Endodermal cell (in vitro differentiated cells): ENCODE measurements around the gene CXXC5. TPM values are rescaled to one million over a fixed set of nuclear protein-coding genes. Genes with fewer than 3 reads are reported as not detected.

Experiments used
- DNase-seq: peaks from one replicate; pipeline ENCODE4 v3.0.0-alpha.2; 2017
- H3K27ac ChIP-seq: 2 replicates; pipeline ENCODE4 v1.5.1; 2013; ENCODE audit warnings: mild to moderate bottlenecking, low read depth, low read length, moderate library complexity
- H3K27me3 ChIP-seq: 2 replicates; pipeline ENCODE4 v1.6.1; 2013; ENCODE audit warnings: mild to moderate bottlenecking, low read length, moderate library complexity; ENCODE audit not compliant: insufficient read depth, control insufficient read depth, poor library complexity, severe bottlenecking
- H3K36me3 ChIP-seq: 2 replicates; pipeline ENCODE4 v1.7.0; 2013; ENCODE audit warnings: mild to moderate bottlenecking, low read length, moderate library complexity; ENCODE audit not compliant: control insufficient read depth, insufficient read depth
- H3K4me1 ChIP-seq: one replicate; pipeline ENCODE4 v1.7.0; 2013; ENCODE audit warnings: low read length; ENCODE audit not compliant: control insufficient read depth, insufficient read depth
- H3K4me3 ChIP-seq: 2 replicates; pipeline ENCODE4 v1.5.1; 2013; ENCODE audit warnings: mild to moderate bottlenecking, low read length, moderate library complexity
- H3K9ac ChIP-seq: 2 replicates; pipeline ENCODE4 v1.6.1; 2013; ENCODE audit warnings: mild to moderate bottlenecking, low read length, moderate library complexity; ENCODE audit not compliant: poor library complexity, severe bottlenecking; ENCODE audit errors: extremely low read depth
- H3K9me3 ChIP-seq: 2 replicates; pipeline ENCODE4 v1.6.1; 2013; ENCODE audit warnings: mild to moderate bottlenecking, low read length, moderate library complexity; ENCODE audit not compliant: control insufficient read depth
- H3K27ac Mint-ChIP-seq: 2 replicates; pipeline ENCODE4 v1.8.0; 2020; ENCODE audit warnings: mixed read lengths
- H3K27me3 Mint-ChIP-seq: 2 replicates; pipeline ENCODE4 v1.8.0; 2021; ENCODE audit warnings: mild to moderate bottlenecking, mixed read lengths; ENCODE audit not compliant: insufficient read depth
- H3K36me3 Mint-ChIP-seq: 2 replicates; pipeline ENCODE4 v1.8.0; 2020; ENCODE audit warnings: low read depth, mixed read lengths
- H3K4me1 Mint-ChIP-seq: 2 replicates; pipeline ENCODE4 v1.8.0; 2020; ENCODE audit warnings: mixed read lengths
- H3K4me3 Mint-ChIP-seq: 2 replicates; pipeline ENCODE4 v1.8.0; 2020; ENCODE audit warnings: mild to moderate bottlenecking, moderate library complexity, mixed read lengths
- H3K9me3 Mint-ChIP-seq: 2 replicates; pipeline ENCODE4 v1.8.0; 2020; ENCODE audit warnings: mild to moderate bottlenecking, mixed read lengths
- WGBS, 2 experiments: methylation state at CpG; one replicate each; pipeline versions ENCODE4 v1.1.5 to v1.1.7; 2013; ENCODE audit warnings: missing lambda C conversion rate in 2 of 2, mixed read lengths in 1 of 2; ENCODE audit not compliant: insufficient coverage in 1 of 2, insufficient read length in 1 of 2; 5-methylcytosine and 5-hydroxymethylcytosine counted together
- total RNA-seq, 2 donors: library from RNA; stranded (reverse); fragmentation: NEBNext Ultra II Directional in 1 of 2; extraction: Animal tissue kit (Norgen Biotek cat#: 25700) in 1 of 2; gene quantifications; 2 replicates in 1 of 2; 3 replicates in 1 of 2; pipeline ENCODE4 v1.2.1, GENCODE V29; 2021
- TF ChIP-seq, protein P1 (sequence below): fragments of 200-600 bp; sonication (generic); conservative IDR thresholded peaks from 2 replicates; pipeline ENCODE4 v1.5.0; 2021; ENCODE audit warnings: antibody characterized with exemption, mild to moderate bottlenecking

The CXXC5 gene
- total RNA-seq, 2 donors from 2014 or later: 50.5 to 67.9 TPM

DNA sequence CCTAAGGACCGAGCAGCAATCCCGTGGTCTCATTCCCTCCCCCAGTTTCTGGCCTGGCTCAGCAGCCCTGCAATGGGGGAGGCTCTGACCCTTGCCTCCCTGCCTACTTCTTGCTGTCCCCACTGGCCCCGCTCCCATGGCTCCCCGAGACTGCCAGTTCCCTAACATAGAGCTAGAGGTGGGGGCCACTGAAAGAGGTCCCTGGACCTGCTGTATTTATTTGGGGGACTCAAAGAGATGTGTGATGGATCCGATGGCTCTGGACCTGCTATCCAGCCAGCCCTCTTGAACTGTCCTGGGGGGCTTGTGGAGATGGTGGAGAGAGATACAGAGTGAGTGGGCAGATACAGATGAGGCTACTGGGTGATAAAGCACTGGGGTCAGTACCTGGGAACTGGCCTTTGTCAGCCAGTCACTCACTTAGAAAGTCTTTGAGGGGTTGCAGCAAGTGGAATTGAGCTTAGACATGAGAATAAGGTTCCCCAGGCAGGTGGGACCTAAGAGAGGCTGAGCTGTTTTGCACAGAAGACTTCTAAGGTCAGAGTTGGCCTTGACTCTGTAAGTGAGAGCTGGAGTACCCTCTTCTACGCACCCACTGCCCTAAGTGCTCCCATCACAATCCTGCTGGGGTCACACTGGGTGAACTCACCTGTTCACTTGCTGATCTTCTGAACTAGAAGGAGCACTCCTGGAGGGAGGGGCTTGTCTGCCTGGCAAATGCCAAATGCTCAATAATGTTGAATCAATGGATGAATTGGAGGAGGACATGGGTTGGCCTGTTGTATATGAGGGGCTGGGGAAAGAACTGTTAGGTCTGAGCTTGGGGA lies 42.9 kb downstream of the CXXC5 start:
- no peak overlapping the region for H3K4me3 ChIP-seq
- H3K27ac ChIP-seq: peak overlapping the region; percentile 81
- DNase-seq: no peak
- WGBS, 2 experiments: 85% methylated on average over 2 to 6 of the region's 6 CpGs
- peak overlapping the region; percentile 64 for H3K27ac Mint-ChIP-seq
- TF ChIP-seq, protein P1, sequence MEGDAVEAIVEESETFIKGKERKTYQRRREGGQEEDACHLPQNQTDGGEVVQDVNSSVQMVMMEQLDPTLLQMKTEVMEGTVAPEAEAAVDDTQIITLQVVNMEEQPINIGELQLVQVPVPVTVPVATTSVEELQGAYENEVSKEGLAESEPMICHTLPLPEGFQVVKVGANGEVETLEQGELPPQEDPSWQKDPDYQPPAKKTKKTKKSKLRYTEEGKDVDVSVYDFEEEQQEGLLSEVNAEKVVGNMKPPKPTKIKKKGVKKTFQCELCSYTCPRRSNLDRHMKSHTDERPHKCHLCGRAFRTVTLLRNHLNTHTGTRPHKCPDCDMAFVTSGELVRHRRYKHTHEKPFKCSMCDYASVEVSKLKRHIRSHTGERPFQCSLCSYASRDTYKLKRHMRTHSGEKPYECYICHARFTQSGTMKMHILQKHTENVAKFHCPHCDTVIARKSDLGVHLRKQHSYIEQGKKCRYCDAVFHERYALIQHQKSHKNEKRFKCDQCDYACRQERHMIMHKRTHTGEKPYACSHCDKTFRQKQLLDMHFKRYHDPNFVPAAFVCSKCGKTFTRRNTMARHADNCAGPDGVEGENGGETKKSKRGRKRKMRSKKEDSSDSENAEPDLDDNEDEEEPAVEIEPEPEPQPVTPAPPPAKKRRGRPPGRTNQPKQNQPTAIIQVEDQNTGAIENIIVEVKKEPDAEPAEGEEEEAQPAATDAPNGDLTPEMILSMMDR: no peak
- no peaks in the 10 kb centered on the region for H3K36me3 ChIP-seq
- H3K27me3 ChIP-seq: no peaks in the 10 kb centered on the region
- no peaks in the 10 kb centered on the region for H3K9me3 ChIP-seq
- peaks cover 7% of the 10 kb centered on the region for H3K36me3 Mint-ChIP-seq
- H3K4me1 Mint-ChIP-seq: peaks cover 33% of the 10 kb centered on the region
- H3K9ac ChIP-seq: no peak overlapping the region
- H3K9me3 Mint-ChIP-seq: no peaks in the 10 kb centered on the region
- peak overlapping the region; percentile 22 for H3K4me3 Mint-ChIP-seq
- peaks cover 11% of the 10 kb centered on the region for H3K27me3 Mint-ChIP-seq
- peaks cover 20% of the 10 kb centered on the region for H3K4me1 ChIP-seq

DNA sequence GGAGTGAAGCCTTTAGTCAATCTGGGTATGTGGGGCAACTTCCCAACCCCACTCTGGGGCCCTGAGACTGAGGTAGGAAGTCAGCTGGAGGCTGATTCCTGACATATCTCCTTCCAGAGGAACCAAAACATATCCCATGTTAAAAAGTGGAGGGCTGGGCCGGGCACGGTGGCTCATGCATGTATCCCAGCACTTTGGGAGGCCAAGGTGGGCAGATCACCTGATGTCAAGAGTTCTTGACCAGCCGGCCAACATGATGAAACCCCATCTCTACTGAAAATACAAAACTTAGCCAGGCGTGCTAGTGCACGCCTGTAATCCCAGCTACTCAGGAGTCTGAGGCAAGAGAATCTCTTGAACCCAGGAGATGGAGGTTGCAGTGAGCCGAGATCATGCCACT lies 44.0 kb downstream of the CXXC5 start:
- Mint-ChIP-seq H3K27me3 (peaks cover 14% of the 10 kb centered on the region), H3K36me3 (no peaks in the 10 kb centered on the region), H3K9me3 (no peaks in the 10 kb centered on the region), H3K27ac (no peak overlapping the region), H3K4me3 (no peak overlapping the region), H3K4me1 (peaks cover 31% of the 10 kb centered on the region)
- DNase-seq: no peak
- no peak overlapping the region for H3K9ac ChIP-seq
- H3K4me3 ChIP-seq: no peak overlapping the region
- TF ChIP-seq, protein P1: no peak
- no peak overlapping the region for H3K27ac ChIP-seq
- 90 to 92% methylated on average over 5 to 6 of the region's 6 CpGs for WGBS, 2 experiments
- no peaks in the 10 kb centered on the region for H3K9me3 ChIP-seq
- H3K4me1 ChIP-seq: peaks cover 23% of the 10 kb centered on the region
- no peaks in the 10 kb centered on the region for H3K27me3 ChIP-seq
- H3K36me3 ChIP-seq: no peaks in the 10 kb centered on the region

DNA sequence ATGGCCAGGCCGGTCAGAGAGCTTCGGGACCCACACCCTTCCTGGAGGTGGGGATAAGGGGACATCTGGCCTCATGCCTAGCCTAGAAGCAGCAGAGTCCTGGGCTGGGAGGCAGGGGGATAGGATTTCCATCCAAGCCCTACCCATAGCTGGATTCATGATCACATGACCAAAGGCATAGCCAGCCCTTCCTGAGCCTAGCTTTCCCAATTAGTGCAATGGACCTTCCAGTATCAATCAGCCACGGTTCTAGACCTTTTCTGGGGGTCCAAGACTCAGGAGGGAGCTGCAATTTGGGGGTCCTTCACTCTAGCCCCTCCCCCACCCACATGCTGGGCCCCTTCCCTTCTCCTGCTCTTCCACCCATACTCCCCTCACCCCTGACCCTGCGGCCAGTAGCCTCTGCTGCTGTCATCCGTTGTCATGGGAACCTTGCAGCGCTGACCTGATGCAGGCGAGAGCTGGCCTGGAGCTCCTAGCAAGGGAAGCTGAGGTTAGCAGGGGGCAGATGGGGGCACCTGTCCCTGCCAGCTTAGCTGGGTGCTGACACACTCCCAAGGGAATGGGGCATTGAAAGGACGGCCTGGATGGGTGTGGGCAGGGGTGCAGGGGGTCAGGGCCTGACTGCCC lies 44.6 kb downstream of the CXXC5 start:
- Mint-ChIP-seq H3K4me3 (no peak overlapping the region), H3K4me1 (peaks cover 26% of the 10 kb centered on the region), H3K27ac (no peak overlapping the region), H3K9me3 (no peaks in the 10 kb centered on the region), H3K36me3 (no peaks in the 10 kb centered on the region), H3K27me3 (peaks cover 14% of the 10 kb centered on the region)
- 73 to 78% methylated on average over 2 to 8 of the region's 8 CpGs for WGBS, 2 experiments
- no peaks in the 10 kb centered on the region for H3K36me3 ChIP-seq
- no peaks in the 10 kb centered on the region for H3K27me3 ChIP-seq
- DNase-seq: peak; percentile 66
- no peak overlapping the region for H3K4me3 ChIP-seq
- H3K9me3 ChIP-seq: no peaks in the 10 kb centered on the region
- H3K4me1 ChIP-seq: peaks cover 28% of the 10 kb centered on the region
- H3K9ac ChIP-seq: no peak overlapping the region
- TF ChIP-seq, protein P1: no peak
- H3K27ac ChIP-seq: no peak overlapping the region
